GM10248 (cell line): ENCODE data around the gene GPR52.
"Not testable (repeated sequence)": the region's sequence is repeated elsewhere in the genome, so short reads cannot be mapped to it uniquely, and the experiment has no call there.

Source experiments
- CTCF ChIA-PET: fragments of 300-600 bp; sonication (Branson Sonifier 250); formaldehyde crosslinking; extraction: SDS; loops from one replicate; lab custom pipeline; 2021; ENCODE audit warnings: antibody characterized with exemption; lab: Yijun Ruan, JAX
- POLR2A ChIA-PET: fragments of 350-650 bp; sonication (Branson Sonifier 250); formaldehyde crosslinking; extraction: SDS; loops from one replicate; lab custom pipeline; 2020; ENCODE audit warnings: antibody characterized with exemption; lab: Yijun Ruan, JAX
- DNase-seq: peaks from one replicate; pipeline ENCODE4 v3.0.0; 2012; ENCODE audit errors: extremely low spot score
- TF ChIP-seq, protein P1 (sequence below): IDR thresholded peaks from 2 replicates; pipeline ENCODE4 v1.5.1; 2012; ENCODE audit warnings: mild to moderate bottlenecking, low read depth; ENCODE audit errors: extremely low read depth, missing control alignments, control extremely low read depth

GPR52 gene

DNA sequence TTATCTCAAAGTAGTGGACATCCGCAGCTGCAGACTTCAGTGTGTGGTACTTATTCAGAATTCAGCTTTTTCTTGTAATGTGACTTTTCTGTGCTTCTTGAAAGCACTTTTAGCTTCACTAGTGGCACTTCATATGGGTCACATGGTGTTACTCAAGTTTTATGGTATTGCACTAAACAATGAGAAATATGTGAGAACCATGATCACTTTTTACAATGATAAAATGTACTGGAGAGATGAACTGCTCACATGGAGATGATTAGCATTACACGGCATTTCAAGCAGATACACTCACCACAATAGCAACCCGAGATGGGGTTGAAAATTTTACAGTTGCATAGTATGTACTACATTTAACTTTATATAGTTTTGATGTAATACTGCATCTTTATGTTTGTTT lies 40.1 kb upstream of the GPR52 start:
- CTCF ChIA-PET, result interaction anchor here (1.5 kb wide), 1 partner anchor 13 kb away, joined by 5 read pairs; no protein-coding TSS in a partner anchor
- TF ChIP-seq, protein P1, sequence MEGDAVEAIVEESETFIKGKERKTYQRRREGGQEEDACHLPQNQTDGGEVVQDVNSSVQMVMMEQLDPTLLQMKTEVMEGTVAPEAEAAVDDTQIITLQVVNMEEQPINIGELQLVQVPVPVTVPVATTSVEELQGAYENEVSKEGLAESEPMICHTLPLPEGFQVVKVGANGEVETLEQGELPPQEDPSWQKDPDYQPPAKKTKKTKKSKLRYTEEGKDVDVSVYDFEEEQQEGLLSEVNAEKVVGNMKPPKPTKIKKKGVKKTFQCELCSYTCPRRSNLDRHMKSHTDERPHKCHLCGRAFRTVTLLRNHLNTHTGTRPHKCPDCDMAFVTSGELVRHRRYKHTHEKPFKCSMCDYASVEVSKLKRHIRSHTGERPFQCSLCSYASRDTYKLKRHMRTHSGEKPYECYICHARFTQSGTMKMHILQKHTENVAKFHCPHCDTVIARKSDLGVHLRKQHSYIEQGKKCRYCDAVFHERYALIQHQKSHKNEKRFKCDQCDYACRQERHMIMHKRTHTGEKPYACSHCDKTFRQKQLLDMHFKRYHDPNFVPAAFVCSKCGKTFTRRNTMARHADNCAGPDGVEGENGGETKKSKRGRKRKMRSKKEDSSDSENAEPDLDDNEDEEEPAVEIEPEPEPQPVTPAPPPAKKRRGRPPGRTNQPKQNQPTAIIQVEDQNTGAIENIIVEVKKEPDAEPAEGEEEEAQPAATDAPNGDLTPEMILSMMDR, result no peak
- POLR2A ChIA-PET, result no interaction called here
- no peak for DNase-seq

DNA sequence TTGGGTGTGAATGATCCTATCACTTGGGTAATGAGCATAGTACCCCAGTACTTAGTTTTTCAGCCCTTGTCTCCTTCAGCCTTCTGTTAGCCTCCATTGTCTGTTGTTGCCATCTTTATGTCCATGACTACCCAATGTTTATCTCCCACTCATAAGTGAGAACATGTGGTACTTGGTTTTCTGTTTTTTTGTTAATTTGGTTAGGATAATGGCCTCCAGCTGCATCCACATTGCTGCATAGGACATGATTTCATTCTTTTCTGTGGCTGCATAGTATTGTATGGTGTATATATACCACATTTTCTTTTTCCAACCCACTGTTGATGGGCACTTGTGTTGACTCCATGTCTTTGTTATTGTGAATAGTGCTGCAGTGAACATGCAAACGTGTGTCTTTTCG lies 39.6 kb upstream of the GPR52 start:
- TF ChIP-seq, protein P1, result no peak
- DNase-seq, result no peak
- CTCF ChIA-PET, result interaction anchor here (1.5 kb wide), 1 partner anchor 12 kb away, joined by 5 read pairs; no protein-coding TSS in a partner anchor
- POLR2A ChIA-PET, result no interaction called here

DNA sequence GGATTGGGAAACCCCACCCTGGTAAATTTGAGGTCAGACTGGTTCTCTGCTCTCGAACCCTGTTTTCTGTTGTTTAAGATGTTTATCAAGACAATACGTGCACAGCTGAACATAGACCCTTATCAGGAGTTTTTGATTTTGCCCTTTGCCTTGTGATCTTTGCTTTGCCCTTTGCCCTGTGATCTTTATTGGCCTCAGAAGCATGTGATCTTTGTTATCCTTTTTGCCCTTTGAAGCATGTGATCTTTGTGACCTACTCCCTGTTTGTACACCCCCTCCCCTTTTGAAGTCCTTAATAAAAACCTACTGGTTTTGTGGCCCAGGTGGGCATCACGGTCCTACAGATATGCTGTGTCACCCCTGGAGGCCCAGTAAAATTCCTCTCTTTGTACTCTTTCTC lies 38.0 kb upstream of the GPR52 start:
- CTCF ChIA-PET, DNase-seq, POLR2A ChIA-PET: not testable (repeated sequence)

DNA sequence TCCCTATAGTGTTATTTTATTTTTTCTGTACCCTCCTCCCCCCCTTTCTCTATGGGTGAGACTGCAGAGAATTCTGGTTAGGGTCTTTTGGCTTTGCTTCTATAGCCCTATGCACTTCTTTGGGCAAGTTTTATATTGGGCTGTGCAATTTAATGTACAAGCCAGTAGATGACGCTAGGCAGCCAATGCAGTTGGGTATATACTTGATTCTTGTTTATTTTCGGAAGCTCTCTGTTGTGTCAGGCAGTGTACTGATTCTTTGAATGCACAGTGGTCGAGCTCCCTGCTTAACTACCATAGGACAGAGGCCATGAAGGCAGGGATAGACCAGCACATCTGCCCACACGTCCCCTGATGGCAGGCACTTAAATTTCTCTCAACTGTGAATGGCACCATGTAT lies 34.1 kb upstream of the GPR52 start:
- ChIA-PET POLR2A (no interaction called here), CTCF (interaction anchor here (1.1 to 1.7 kb wide), 4 partner anchors 9 to 20 kb away, joined by 3 to 9 read pairs (median 4); no protein-coding TSS in a partner anchor)
- no peak for DNase-seq
- TF ChIP-seq, protein P1, result peak; percentile 20

DNA sequence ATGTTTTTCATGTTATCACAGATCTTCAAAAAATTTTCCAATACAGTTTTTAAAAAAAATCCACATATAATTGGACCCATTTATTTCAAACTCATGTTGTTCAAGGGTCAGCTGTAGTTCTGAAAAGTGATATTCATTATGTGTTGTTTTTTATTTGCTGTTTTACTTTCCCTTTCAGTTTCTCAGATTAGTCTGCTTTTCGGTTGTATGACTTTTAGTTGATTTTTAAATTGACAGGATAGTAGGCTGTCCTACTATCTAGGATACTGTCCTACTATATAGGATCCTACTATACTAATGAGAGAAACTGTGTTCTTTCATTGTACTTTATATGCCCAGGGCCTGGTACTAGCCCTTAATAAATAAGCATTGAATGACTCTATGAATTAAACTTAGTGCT lies 33.6 kb upstream of the GPR52 start:
- no peak for DNase-seq
- ChIA-PET POLR2A (no interaction called here), CTCF (interaction anchor here (1.3 to 1.9 kb wide), 4 partner anchors 13 to 151 kb away, joined by 3 to 9 read pairs (median 5); no protein-coding TSS in a partner anchor)
- TF ChIP-seq, protein P1, result no peak

DNA sequence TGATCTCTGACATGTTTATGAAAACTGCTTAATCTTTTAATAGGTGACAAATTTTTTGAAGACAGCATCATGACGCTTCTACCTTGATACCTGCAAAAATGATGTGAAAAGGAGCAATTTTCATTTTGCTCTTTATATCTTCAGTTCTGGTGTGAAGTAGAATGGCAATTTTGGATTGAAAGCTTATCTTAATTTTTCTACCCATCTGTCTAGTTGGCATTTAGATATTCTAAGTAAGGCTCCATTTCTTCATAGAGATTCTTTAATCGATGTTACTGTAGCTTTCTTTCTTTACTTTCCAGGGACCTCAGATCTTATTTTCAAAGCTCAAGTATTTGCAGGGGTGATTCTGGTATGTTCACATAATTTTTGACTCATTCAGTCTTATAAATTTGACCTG lies 32.3 kb upstream of the GPR52 start:
- DNase-seq, result no peak
- ChIA-PET CTCF (interaction anchor here (1.6 to 1.9 kb wide), 2 partner anchors 14 to 153 kb away, joined by 3 to 7 read pairs; no protein-coding TSS in a partner anchor), POLR2A (no interaction called here)
- TF ChIP-seq, protein P1, result no peak

DNA sequence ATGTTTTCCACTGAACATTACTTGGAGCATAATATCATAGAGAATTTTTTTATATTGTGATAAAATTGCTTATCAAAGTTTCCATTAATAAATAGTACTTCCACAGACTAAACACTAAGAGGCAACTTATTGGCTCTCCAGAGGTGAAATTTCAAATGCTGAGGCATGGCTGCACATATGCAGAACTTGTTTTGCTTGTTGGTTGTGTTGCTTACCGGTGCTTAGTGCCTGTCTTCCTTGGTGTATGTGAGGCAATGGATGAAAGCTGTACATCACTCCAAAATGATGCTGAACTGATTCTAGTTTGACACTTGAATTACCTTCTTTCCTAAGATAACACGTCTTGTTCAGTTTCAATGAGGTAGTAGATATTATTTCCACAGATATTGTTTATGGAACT lies 29.8 kb upstream of the GPR52 start:
- POLR2A ChIA-PET, result no interaction called here
- TF ChIP-seq, protein P1, result no peak
- CTCF ChIA-PET, result no interaction called here
- no peak for DNase-seq
